Epithelial cell of proximal tubule (primary cell): Measurements from ENCODE around the gene KCNJ2. TPM values are rescaled to one million over a fixed set of nuclear protein-coding genes. Genes with fewer than 3 reads are reported as not detected.

ENCODE experiments used
- DNase-seq: peaks from one replicate; pipeline ENCODE4 v3.0.0-alpha.2; 2011; ENCODE audit warnings: low read depth
- H3K4me3 ChIP-seq: 2 replicates; pipeline ENCODE4 v1.5.1; 2011; ENCODE audit warnings: low read depth, mild to moderate bottlenecking, low read length
- total RNA-seq: library from RNA; depleted of rRNA; stranded (reverse); fragments of >200 nt; gene quantifications from 2 replicates; pipeline ENCODE4 v1.2.3, GENCODE V29; 2015
- TF ChIP-seq, protein P1 (sequence below): conservative IDR thresholded peaks from 2 replicates; pipeline ENCODE4 v1.5.1; 2012; ENCODE audit warnings: low read depth, mild to moderate bottlenecking, low read length

The KCNJ2 gene
- total RNA-seq, 1 donor from 2014 or later: 0.29 TPM

- peak overlapping the region; percentile 45 for H3K4me3 ChIP-seq
- peak; percentile 91 for DNase-seq
- TF ChIP-seq, protein P1, sequence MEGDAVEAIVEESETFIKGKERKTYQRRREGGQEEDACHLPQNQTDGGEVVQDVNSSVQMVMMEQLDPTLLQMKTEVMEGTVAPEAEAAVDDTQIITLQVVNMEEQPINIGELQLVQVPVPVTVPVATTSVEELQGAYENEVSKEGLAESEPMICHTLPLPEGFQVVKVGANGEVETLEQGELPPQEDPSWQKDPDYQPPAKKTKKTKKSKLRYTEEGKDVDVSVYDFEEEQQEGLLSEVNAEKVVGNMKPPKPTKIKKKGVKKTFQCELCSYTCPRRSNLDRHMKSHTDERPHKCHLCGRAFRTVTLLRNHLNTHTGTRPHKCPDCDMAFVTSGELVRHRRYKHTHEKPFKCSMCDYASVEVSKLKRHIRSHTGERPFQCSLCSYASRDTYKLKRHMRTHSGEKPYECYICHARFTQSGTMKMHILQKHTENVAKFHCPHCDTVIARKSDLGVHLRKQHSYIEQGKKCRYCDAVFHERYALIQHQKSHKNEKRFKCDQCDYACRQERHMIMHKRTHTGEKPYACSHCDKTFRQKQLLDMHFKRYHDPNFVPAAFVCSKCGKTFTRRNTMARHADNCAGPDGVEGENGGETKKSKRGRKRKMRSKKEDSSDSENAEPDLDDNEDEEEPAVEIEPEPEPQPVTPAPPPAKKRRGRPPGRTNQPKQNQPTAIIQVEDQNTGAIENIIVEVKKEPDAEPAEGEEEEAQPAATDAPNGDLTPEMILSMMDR: peak; percentile 5
Observed at GRCh38 chr17:70137451-70138230, 31.7 kb upstream of the KCNJ2 start.

- peak; percentile 36 for DNase-seq
- TF ChIP-seq, protein P1: no peak
- no peak overlapping the region for H3K4me3 ChIP-seq
Observed at GRCh38 chr17:70138291-70138865, 31.0 kb upstream of the KCNJ2 start.

- no peak for DNase-seq
- no peak overlapping the region for H3K4me3 ChIP-seq
- TF ChIP-seq, protein P1: no peak
Observed at GRCh38 chr17:70139449-70139993, 29.8 kb upstream of the KCNJ2 start.

GRCh38 chr17:70144260-70144846, 25.0 kb upstream of the KCNJ2 start:
- DNase-seq: no peak
- H3K4me3 ChIP-seq: no peak overlapping the region
- TF ChIP-seq, protein P1: peak; percentile 61

GRCh38 chr17:70153210-70153609, 16.1 kb upstream of the KCNJ2 start:
- no peak for DNase-seq
- TF ChIP-seq, protein P1: no peak
- no peak overlapping the region for H3K4me3 ChIP-seq

DNA sequence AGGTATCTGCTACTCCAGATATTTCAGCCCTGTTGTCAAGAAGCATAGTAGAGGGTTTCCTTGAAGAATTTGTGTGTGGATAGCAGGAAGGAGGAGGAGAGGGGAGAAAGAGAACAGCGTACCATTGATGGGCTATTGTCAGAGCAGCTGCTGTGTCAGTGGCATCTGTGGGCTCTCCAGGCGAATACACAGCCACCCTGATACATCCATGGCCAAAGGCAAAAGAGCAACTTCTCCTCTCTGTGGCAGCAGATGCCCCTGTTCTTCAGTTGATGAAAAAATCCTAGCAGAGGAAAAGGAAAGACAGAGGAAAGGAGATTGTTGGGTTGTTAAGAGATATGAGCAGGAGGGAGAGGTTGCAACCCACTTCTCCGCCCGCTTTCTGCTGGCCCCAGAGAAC, 12.2 kb upstream of the KCNJ2 start:
- H3K4me3 ChIP-seq: no peak overlapping the region
- TF ChIP-seq, protein P1: no peak
- DNase-seq: no peak
